Liver (tissue), 3 donors: ENCODE data around the gene ARHGEF3.

Experiments used
- GABPA ChIP-seq, 2 donors: IDR thresholded peaks in 1 of 2; conservative IDR thresholded peaks in 1 of 2; 2 replicates each; pipeline ENCODE4 v1.6.1; 2016; ENCODE audit warnings: antibody characterized with exemption in 2 of 2, mild to moderate bottlenecking in 1 of 2, moderate library complexity in 1 of 2
- MAX ChIP-seq: IDR thresholded peaks from 2 replicates; pipeline ENCODE4 v1.6.1; 2016; ENCODE audit warnings: antibody characterized with exemption
- RAD21 ChIP-seq, 2 donors: IDR thresholded peaks; 2 replicates each; pipeline ENCODE4 v1.6.1; 2016; ENCODE audit warnings: antibody characterized with exemption in 2 of 2, mild to moderate bottlenecking in 2 of 2
- REST ChIP-seq: IDR thresholded peaks from 2 replicates; pipeline ENCODE4 v1.6.1; 2016; ENCODE audit warnings: antibody characterized with exemption, mild to moderate bottlenecking
- TF ChIP-seq, protein P1 (sequence below): fragments of 150-350 bp; IDR thresholded peaks from 2 replicates; pipeline ENCODE4 v1.5.1; 2017; ENCODE audit warnings: improper control_type of control experiment, low read depth, low read length; ENCODE audit not compliant: missing input control
- TF ChIP-seq, protein P2 (sequence below): IDR thresholded peaks from 2 replicates; pipeline ENCODE4 v1.6.1; 2016; ENCODE audit warnings: antibody characterized with exemption
- donor health status: healthy.
- donor health status: healthy.

GRCh38 chr3:56801662-56802377 is at the start of gene ARHGEF3:
- TF ChIP-seq, protein P1, sequence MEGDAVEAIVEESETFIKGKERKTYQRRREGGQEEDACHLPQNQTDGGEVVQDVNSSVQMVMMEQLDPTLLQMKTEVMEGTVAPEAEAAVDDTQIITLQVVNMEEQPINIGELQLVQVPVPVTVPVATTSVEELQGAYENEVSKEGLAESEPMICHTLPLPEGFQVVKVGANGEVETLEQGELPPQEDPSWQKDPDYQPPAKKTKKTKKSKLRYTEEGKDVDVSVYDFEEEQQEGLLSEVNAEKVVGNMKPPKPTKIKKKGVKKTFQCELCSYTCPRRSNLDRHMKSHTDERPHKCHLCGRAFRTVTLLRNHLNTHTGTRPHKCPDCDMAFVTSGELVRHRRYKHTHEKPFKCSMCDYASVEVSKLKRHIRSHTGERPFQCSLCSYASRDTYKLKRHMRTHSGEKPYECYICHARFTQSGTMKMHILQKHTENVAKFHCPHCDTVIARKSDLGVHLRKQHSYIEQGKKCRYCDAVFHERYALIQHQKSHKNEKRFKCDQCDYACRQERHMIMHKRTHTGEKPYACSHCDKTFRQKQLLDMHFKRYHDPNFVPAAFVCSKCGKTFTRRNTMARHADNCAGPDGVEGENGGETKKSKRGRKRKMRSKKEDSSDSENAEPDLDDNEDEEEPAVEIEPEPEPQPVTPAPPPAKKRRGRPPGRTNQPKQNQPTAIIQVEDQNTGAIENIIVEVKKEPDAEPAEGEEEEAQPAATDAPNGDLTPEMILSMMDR = peak; percentile 46
- TF ChIP-seq RAD21 (IDR thresholded peaks at IDR 0.05) (peak; percentile 64 to 73), REST (no peak), MAX (peak; percentile 28), GABPA (IDR thresholded peaks at IDR 0.05 in 1 of 2, conservative IDR thresholded peaks at IDR 0.05 in 1 of 2) (no peak)
- TF ChIP-seq, protein P2, sequence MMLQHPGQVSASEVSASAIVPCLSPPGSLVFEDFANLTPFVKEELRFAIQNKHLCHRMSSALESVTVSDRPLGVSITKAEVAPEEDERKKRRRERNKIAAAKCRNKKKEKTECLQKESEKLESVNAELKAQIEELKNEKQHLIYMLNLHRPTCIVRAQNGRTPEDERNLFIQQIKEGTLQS = no peak
